CD14-positive monocyte (primary cell): Measurements from ENCODE around the gene AMOTL1. TPM values are rescaled to one million over a fixed set of nuclear protein-coding genes. Genes with fewer than 3 reads are reported as not detected.
A peak's percentile ranks its signal among the peaks of the same experiment; 100 is the strongest.

ENCODE experiments used
- DNase-seq, 3 donors: peaks; one replicate each; pipeline ENCODE4 v3.0.0-alpha.2; 2011 to 2022
- H2AFZ ChIP-seq: 2 replicates; pipeline ENCODE4 v1.6.0; 2012; ENCODE audit warnings: mild to moderate bottlenecking, low read depth, low read length, inconsistent platforms; ENCODE audit not compliant: insufficient read depth, poor library complexity, severe bottlenecking
- H3K27ac ChIP-seq, 2 donors: 1 replicate in 1 of 2; 2 replicates in 1 of 2; pipeline ENCODE4 v1.5.1; 2012 to 2013; ENCODE audit warnings: low read length in 2 of 2, control low read depth in 1 of 2, inconsistent platforms in 1 of 2, low read depth in 1 of 2, mild to moderate bottlenecking in 1 of 2
- H3K27me3 ChIP-seq, 2 donors: one replicate each; pipeline versions ENCODE4 v1.6.0 to v1.6.1; 2011 to 2013; ENCODE audit warnings: low read length in 2 of 2; ENCODE audit not compliant: control insufficient read depth in 2 of 2, insufficient read depth in 2 of 2
- H3K36me3 ChIP-seq, 2 donors: replicated peaks in 1 of 2; 1 replicate in 1 of 2; 2 replicates in 1 of 2; pipeline versions ENCODE4 v1.5.1 to v1.6.1; 2012 to 2013; ENCODE audit warnings: low read length in 2 of 2, control low read depth in 1 of 2, inconsistent platforms in 1 of 2, mild to moderate bottlenecking in 1 of 2; ENCODE audit not compliant: insufficient read depth in 2 of 2, control insufficient read depth in 1 of 2
- H3K4me1 ChIP-seq, 2 donors: 1 replicate in 1 of 2; 2 replicates in 1 of 2; pipeline versions ENCODE4 v1.5.1 to v1.6.1; 2012 to 2013; ENCODE audit warnings: low read length in 2 of 2, control low read depth in 1 of 2, inconsistent platforms in 1 of 2, mild to moderate bottlenecking in 1 of 2, moderate library complexity in 1 of 2; ENCODE audit not compliant: insufficient read depth in 2 of 2, control insufficient read depth in 1 of 2
- H3K4me2 ChIP-seq: replicated peaks from 2 replicates; pipeline ENCODE3; 2012; ENCODE audit warnings: low read length, moderate library complexity, mild to moderate bottlenecking; ENCODE audit not compliant: poor library complexity, severe bottlenecking; ENCODE audit errors: extremely low read depth
- H3K4me3 ChIP-seq, 3 experiments: fragments of 200-600 bp in 1 of 3; sonication (generic) in 1 of 3; replicated peaks in 1 of 3; 1 replicate in 2 of 3; 2 replicates in 1 of 3; pipeline ENCODE4 v1.5.1; 2011 to 2013; ENCODE audit warnings: low read length in 3 of 3, mild to moderate bottlenecking in 3 of 3, control low read depth in 2 of 3, low read depth in 2 of 3, inconsistent platforms in 1 of 3, moderate library complexity in 1 of 3
- H3K79me2 ChIP-seq: 2 replicates; pipeline ENCODE4 v1.6.0; 2012; ENCODE audit warnings: mild to moderate bottlenecking, control low read depth, inconsistent platforms, low read length, moderate library complexity; ENCODE audit not compliant: insufficient read depth
- H3K9ac ChIP-seq: 2 replicates; pipeline ENCODE4 v1.6.0; 2017; ENCODE audit warnings: low read length, mild to moderate bottlenecking; ENCODE audit not compliant: insufficient read depth, poor library complexity, severe bottlenecking
- H3K9me3 ChIP-seq, 2 donors: replicated peaks in 1 of 2; 1 replicate in 1 of 2; 2 replicates in 1 of 2; pipeline versions ENCODE4 v1.5.1 to v1.6.1; 2012 to 2013; ENCODE audit warnings: low read length in 2 of 2, control low read depth in 1 of 2; ENCODE audit not compliant: control insufficient read depth in 1 of 2, insufficient read depth in 1 of 2
- H4K20me1 ChIP-seq: 2 replicates; pipeline ENCODE4 v1.6.0; 2012; ENCODE audit warnings: mild to moderate bottlenecking, low read length, control low read depth, moderate library complexity; ENCODE audit not compliant: insufficient read depth
- H3K27ac Mint-ChIP-seq, 7 donors: one replicate each; pipeline ENCODE4 v1.8.0; 2020; ENCODE audit warnings: mild to moderate bottlenecking in 7 of 7, mixed read lengths in 7 of 7, moderate library complexity in 6 of 7, inconsistent platforms in 2 of 7
- H3K27me3 Mint-ChIP-seq, 3 donors: one replicate each; pipeline ENCODE4 v1.8.0; 2021 to 2022; ENCODE audit warnings: low read depth in 3 of 3, mild to moderate bottlenecking in 3 of 3, mixed read lengths in 3 of 3, moderate library complexity in 3 of 3, inconsistent platforms in 1 of 3
- H3K36me3 Mint-ChIP-seq, 2 donors: one replicate each; pipeline ENCODE4 v1.8.0; 2020; ENCODE audit warnings: mixed read lengths in 2 of 2, inconsistent platforms in 1 of 2, mild to moderate bottlenecking in 1 of 2
- H3K4me1 Mint-ChIP-seq: one replicate; pipeline ENCODE4 v1.8.0; 2020; ENCODE audit warnings: mild to moderate bottlenecking, mixed read lengths
- H3K4me3 Mint-ChIP-seq, 2 donors: one replicate each; pipeline ENCODE4 v1.8.0; 2020; ENCODE audit warnings: mild to moderate bottlenecking in 2 of 2, mixed read lengths in 2 of 2, moderate library complexity in 1 of 2
- H3K9me3 Mint-ChIP-seq, 7 donors: one replicate each; pipeline ENCODE4 v1.8.0; 2020 to 2022; ENCODE audit warnings: mixed read lengths in 7 of 7, mild to moderate bottlenecking in 6 of 7, moderate library complexity in 6 of 7, inconsistent platforms in 2 of 7
- WGBS: methylation state at CpG from one replicate; pipeline ENCODE4 v1.1.5; 2013; ENCODE audit warnings: missing lambda C conversion rate; ENCODE audit not compliant: insufficient coverage; 5-methylcytosine and 5-hydroxymethylcytosine counted together
- intact Hi-C, 2 donors: fragments of 100-400 bp; cut with micrococcal nuclease; formaldehyde crosslinking; loops; one replicate each; pipeline versions ENCODE4 v1.15.0 to v1.15.1; 2023
- polyA plus RNA-seq, 3 donors: library from polyadenylated mRNA; depleted of rRNA in 1 of 3; unstranded in 2 of 3; stranded (reverse) in 1 of 3; fragments of 300-500 nt in 2 of 3; fragments of >200 nt in 1 of 3; fragmentation: Illumina TruSeq in 2 of 3; gene quantifications; 1 replicate in 2 of 3; 2 replicates in 1 of 3; pipeline ENCODE4 v1.2.3, GENCODE V29; 2012 to 2021
- TF ChIP-seq, protein P1 (sequence below): fragments of 200-600 bp; IDR thresholded peaks from one replicate; pipeline ENCODE4 v1.8.0; 2022; ENCODE audit warnings: antibody characterized with exemption, mild to moderate bottlenecking

The AMOTL1 gene
- polyA plus RNA-seq, 3 donors, result 0.41 to 0.66 (median 0.46) TPM

DNA sequence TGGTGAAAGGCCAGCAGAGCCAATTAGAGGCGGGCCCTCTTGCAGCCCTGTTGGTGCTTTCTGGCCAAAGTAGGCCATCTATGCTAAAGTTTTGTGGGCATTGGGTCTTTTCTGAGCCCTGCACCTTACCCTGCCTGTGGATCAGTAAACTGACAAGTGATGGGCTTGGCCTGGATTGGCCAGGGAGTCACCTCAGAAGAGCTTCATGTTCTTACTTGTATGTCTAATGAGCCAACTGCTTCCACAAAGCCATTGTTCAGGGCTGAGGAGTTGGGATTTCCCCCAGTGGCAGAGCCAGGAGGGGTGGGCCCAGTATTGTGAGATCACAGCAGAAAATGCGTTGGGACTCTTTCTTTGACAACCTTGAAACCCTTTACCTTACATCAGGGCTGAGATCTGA lies 114.8 kb downstream of the AMOTL1 start:
- TF ChIP-seq, protein P1, sequence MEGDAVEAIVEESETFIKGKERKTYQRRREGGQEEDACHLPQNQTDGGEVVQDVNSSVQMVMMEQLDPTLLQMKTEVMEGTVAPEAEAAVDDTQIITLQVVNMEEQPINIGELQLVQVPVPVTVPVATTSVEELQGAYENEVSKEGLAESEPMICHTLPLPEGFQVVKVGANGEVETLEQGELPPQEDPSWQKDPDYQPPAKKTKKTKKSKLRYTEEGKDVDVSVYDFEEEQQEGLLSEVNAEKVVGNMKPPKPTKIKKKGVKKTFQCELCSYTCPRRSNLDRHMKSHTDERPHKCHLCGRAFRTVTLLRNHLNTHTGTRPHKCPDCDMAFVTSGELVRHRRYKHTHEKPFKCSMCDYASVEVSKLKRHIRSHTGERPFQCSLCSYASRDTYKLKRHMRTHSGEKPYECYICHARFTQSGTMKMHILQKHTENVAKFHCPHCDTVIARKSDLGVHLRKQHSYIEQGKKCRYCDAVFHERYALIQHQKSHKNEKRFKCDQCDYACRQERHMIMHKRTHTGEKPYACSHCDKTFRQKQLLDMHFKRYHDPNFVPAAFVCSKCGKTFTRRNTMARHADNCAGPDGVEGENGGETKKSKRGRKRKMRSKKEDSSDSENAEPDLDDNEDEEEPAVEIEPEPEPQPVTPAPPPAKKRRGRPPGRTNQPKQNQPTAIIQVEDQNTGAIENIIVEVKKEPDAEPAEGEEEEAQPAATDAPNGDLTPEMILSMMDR, result no peak
- DNase-seq, result no peak
- intact Hi-C loops, result no loop called here
- peaks cover 3 to 8% of the 10 kb centered on the region in 2 donors for H3K36me3 Mint-ChIP-seq
- Histone ChIP-seq H3K27ac (no peak overlapping the region), H3K4me2 (no peak overlapping the region), H3K27me3 (no peaks in the 10 kb centered on the region), H3K9me3 (peaks cover 0 to 6% of the 10 kb centered on the region in 2 donors), H3K4me3 (no peak overlapping the region), H3K36me3 (no peaks in the 10 kb centered on the region), H3K4me1 (peaks cover 0 to 3% of the 10 kb centered on the region in 2 donors), H3K9ac (no peak overlapping the region), H3K79me2 (no peaks in the 10 kb centered on the region), H2AFZ (no peak overlapping the region), H4K20me1 (no peaks in the 10 kb centered on the region)
- H3K27me3 Mint-ChIP-seq, result peaks cover 0 to 3% (median 2%) of the 10 kb centered on the region in 3 donors
- H3K9me3 Mint-ChIP-seq, result peaks cover 2 to 10% (median 4%) of the 10 kb centered on the region in 7 donors
- peak overlapping the region in 1 of 7 donors; percentile 57 for H3K27ac Mint-ChIP-seq
- 90% methylated on average over 2 of the region's 2 CpGs for WGBS
- no peak overlapping the region for H3K4me3 Mint-ChIP-seq
- H3K4me1 Mint-ChIP-seq, result peaks cover 11% of the 10 kb centered on the region

DNA sequence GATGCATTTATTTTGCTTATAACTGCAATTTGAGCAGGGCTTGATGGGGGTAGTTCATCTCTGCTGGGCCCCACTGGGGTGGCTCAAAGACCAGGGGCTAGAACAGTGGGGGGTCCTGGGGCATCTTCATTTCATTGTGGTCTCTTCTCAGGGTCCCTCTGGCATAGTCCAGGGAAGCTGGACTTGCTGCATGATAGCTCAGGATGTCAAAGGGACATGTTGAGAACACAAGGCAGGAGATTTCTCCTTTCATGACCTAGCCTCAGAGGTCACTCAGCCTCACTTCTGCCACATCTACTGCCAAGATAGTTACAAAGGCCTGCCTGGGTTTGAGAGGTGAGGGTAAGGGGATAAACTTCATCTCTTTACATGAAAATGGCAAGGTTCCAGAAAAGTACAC lies 115.7 kb downstream of the AMOTL1 start:
- Histone ChIP-seq H3K9ac (no peak overlapping the region), H3K4me2 (no peak overlapping the region), H3K4me3 (no peak overlapping the region), H4K20me1 (no peaks in the 10 kb centered on the region), H3K27me3 (no peaks in the 10 kb centered on the region), H3K27ac (no peak overlapping the region), H3K4me1 (peaks cover 0 to 3% of the 10 kb centered on the region in 2 donors), H3K36me3 (no peaks in the 10 kb centered on the region), H3K79me2 (no peaks in the 10 kb centered on the region), H2AFZ (peak overlapping the region; percentile 2), H3K9me3 (peaks cover 0 to 6% of the 10 kb centered on the region in 2 donors)
- Mint-ChIP-seq H3K27me3 (peaks cover 0 to 3% (median 2%) of the 10 kb centered on the region in 3 donors), H3K4me3 (no peak overlapping the region), H3K4me1 (peaks cover 11% of the 10 kb centered on the region), H3K9me3 (peaks cover 2 to 10% (median 5%) of the 10 kb centered on the region in 7 donors), H3K36me3 (peaks cover under 1 to 5% of the 10 kb centered on the region in 2 donors), H3K27ac (peak overlapping the region in 1 of 7 donors; percentile 61)
- TF ChIP-seq, protein P1, result no peak
- DNase-seq, result no peak
- intact Hi-C loops, result no loop called here
